IPS DF 6.9 (cell line): ENCODE results near the gene SLC10A6.

Source experiments
- DNase-seq: peaks from one replicate; pipeline ENCODE4 v3.0.0-alpha.2; 2013; ENCODE audit warnings: low read depth, low spot score
- H3K27ac ChIP-seq: one replicate; pipeline ENCODE4 v1.5.1; 2013; ENCODE audit warnings: low read length, control low read depth
- H3K27me3 ChIP-seq: 2 replicates; pipeline ENCODE4 v1.6.1; 2013; ENCODE audit warnings: mild to moderate bottlenecking, low read length; ENCODE audit not compliant: control insufficient read depth, insufficient read depth
- H3K36me3 ChIP-seq: 2 replicates; pipeline ENCODE4 v1.6.1; 2013; ENCODE audit warnings: low read length; ENCODE audit not compliant: control insufficient read depth, insufficient read depth
- H3K4me1 ChIP-seq: 2 replicates; pipeline ENCODE4 v1.6.1; 2013; ENCODE audit warnings: low read length; ENCODE audit not compliant: control insufficient read depth, insufficient read depth
- H3K4me3 ChIP-seq: 2 replicates; pipeline ENCODE4 v1.5.1; 2013; ENCODE audit warnings: mild to moderate bottlenecking, low read length
- H3K9me3 ChIP-seq: 2 replicates; pipeline ENCODE4 v1.6.1; 2013; ENCODE audit warnings: low read length, inconsistent platforms; ENCODE audit not compliant: control insufficient read depth, insufficient read depth
- WGBS: extraction: QIAGEN DNeasy Blood & Tissue Kit; methylation state at CpG from one replicate; pipeline ENCODE4 v1.1.7; 2013; ENCODE audit warnings: mixed read lengths, missing lambda C conversion rate; ENCODE audit not compliant: insufficient read length, insufficient coverage; 5-methylcytosine and 5-hydroxymethylcytosine counted together

The SLC10A6 gene, protein sequence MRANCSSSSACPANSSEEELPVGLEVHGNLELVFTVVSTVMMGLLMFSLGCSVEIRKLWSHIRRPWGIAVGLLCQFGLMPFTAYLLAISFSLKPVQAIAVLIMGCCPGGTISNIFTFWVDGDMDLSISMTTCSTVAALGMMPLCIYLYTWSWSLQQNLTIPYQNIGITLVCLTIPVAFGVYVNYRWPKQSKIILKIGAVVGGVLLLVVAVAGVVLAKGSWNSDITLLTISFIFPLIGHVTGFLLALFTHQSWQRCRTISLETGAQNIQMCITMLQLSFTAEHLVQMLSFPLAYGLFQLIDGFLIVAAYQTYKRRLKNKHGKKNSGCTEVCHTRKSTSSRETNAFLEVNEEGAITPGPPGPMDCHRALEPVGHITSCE

DNA sequence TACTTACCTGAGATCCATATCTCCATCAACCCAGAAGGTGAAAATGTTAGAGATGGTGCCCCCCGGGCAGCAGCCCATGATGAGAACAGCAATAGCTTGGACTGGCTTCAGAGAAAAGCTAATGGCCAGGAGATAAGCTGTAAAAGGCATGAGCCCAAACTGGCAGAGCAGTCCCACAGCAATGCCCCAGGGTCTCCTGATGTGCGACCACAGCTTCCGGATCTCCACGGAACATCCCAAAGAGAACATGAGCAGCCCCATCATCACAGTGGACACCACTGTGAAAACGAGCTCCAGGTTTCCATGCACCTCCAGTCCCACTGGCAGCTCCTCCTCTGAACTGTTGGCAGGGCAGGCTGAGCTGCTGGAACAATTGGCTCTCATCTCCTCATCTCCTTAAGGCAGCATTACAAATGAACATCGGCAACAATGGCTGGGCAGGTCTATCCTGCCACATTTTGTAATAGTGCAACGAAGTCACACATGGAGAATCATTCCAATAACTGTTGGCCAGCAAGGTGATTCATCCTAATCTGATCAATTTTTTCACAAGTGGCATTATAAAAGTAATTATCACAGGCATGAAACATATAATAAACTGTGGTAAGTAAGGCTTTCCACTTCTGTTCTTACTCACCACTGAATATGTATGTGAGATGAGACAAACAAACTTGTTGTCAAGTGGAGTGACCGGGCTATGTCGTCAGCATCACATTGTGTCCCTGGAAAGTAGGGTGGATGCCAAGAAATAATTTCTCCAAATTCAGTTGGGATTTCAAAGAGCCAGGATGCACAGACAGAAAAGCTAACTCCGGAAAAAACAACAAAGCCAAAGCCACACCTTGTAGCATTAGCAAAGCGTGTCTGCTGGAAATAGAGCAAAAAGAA lies at the start of gene SLC10A6:
TSS of gene SLC10A6 (minus strand) at position 653 of the 888 bp plus-strand sequence. CDS start at position 384, 269 bp downstream.
- H3K27me3 ChIP-seq, result no peaks in the 10 kb centered on the region
- WGBS, result no CpG with 5 or more reads among the region's 11 CpGs
- H3K4me1 ChIP-seq, result 0 out of 2 replicates have a peak, but pooled peaks cover 2% of the 10 kb centered on the region
- H3K27ac ChIP-seq, result no peak within 1 kb of the TSS
- no peak within 1 kb of the TSS for H3K4me3 ChIP-seq
- no peaks in the 10 kb centered on the region for H3K36me3 ChIP-seq
- no peaks in the 10 kb centered on the region for H3K9me3 ChIP-seq
- no peak for DNase-seq

DNA sequence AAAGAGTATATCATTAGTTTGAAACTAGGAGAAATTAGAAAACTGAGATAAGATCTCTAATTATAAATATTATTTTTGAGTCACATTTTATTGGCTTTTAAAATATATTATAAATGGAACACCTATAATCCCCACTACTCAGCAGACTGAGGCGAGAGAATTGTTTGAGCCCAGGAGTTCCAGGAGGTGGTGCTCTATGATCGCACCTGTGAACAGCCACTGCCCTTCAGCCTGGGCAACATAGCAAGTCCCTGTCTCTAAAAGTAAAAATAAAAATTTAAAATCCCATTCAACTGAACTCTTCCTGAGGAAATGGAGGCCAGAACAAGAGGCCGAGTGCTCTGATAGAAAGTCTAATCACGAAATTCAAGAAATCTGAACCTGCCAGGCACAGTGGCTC lies 49.4 kb upstream of the SLC10A6 start:
- no peaks in the 10 kb centered on the region for H3K4me1 ChIP-seq
- no peak for DNase-seq
- no peak overlapping the region for H3K4me3 ChIP-seq
- no peaks in the 10 kb centered on the region for H3K36me3 ChIP-seq
- no peak overlapping the region for H3K27ac ChIP-seq
- no peaks in the 10 kb centered on the region for H3K9me3 ChIP-seq
- no peaks in the 10 kb centered on the region for H3K27me3 ChIP-seq
- no CpG with 5 or more reads among the region's 4 CpGs for whole genome bisulfite sequencing

DNA sequence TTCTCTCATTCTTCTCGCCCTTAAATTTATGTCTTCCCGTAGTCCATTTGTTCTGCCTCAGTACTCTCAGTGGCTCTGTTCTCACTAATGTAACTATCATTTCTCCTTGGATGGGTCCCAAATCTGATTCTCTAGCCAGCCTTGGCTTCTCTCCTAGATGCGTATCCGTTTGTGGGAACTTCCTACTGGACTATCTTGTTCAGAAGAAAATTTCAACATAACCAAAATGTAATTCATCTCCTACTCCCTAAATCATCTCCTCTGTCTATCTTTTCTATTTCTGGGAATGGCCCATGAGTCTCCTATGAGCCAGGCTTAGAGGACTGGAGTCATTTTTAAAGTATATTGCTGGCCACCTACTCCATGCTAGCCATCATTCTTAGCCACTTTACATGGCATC lies 47.4 kb upstream of the SLC10A6 start:
- no peak overlapping the region for H3K4me3 ChIP-seq
- H3K27me3 ChIP-seq, result no peaks in the 10 kb centered on the region
- no peaks in the 10 kb centered on the region for H3K36me3 ChIP-seq
- no peaks in the 10 kb centered on the region for H3K9me3 ChIP-seq
- H3K4me1 ChIP-seq, result peaks cover 4% of the 10 kb centered on the region; the same call in 1 of the 2 replicates
- DNase-seq, result no peak
- H3K27ac ChIP-seq, result no peak overlapping the region
- no CpG with 5 or more reads among the region's 4 CpGs for WGBS

DNA sequence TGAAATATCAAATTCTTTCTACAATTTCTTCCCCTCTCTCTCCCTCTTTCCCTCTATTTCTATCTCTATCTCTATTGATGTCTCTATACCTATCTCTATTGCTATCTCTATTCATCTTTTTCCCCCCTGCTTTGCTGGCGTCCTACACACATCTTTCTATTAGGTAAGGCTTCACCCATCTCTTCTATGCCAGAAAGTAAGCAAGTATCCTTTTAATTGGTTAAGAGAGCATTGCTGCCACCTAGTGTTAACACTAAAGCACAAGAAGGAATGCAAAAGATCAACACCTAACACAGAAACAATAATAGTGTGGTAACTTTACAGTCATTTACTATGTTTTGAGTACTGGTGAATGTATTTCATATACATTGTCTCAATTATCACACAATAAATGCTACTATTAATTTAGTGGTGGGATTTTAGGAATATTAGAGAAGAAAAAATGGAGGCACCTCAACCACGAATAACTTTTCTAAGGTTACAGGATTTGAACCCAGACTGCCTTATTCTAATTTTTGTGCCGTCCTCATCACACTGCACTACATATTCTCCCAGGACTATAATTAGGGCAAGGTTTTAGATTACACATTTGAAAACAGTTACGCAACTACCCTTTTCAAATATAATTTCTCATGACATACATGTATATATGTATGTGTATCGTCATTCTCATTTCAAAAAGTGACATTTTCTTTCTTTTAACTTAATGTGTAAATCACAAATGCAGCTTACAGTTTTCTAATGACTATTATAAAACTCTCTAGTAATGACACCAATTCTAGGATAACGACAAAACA lies 46.7 kb upstream of the SLC10A6 start:
- Histone ChIP-seq H3K9me3 (no peaks in the 10 kb centered on the region), H3K4me1 (peaks cover 4% of the 10 kb centered on the region; the same call in 1 of the 2 replicates), H3K27ac (no peak overlapping the region), H3K27me3 (no peaks in the 10 kb centered on the region), H3K36me3 (no peaks in the 10 kb centered on the region), H3K4me3 (no peak overlapping the region)
- no CpG with 5 or more reads among the region's 6 CpGs for WGBS
- no peak for DNase-seq

DNA sequence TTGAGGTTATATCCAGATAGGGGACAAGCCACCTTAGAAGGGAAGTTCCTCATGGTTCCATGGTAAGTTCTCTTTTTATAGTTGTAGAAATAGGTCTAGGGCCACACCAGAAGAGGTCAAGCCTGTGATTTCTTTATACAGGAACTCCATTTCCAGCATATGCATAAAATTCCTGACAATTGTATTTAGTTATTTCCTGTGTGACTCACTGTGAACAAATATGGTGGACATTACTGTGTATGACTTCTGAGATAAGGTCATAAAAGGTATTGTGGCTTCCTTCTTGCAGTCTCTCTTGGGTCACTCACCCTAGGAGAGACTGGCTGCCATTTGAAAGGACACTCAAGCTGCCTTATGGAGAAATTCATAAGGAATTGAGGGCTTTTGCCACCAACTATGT lies 45.3 kb upstream of the SLC10A6 start:
- H3K9me3 ChIP-seq, result no peaks in the 10 kb centered on the region
- no peak overlapping the region for H3K27ac ChIP-seq
- H3K4me3 ChIP-seq, result no peak overlapping the region
- H3K27me3 ChIP-seq, result no peaks in the 10 kb centered on the region
- H3K4me1 ChIP-seq, result peaks cover 4% of the 10 kb centered on the region; the same call in 1 of the 2 replicates
- no peaks in the 10 kb centered on the region for H3K36me3 ChIP-seq
- DNase-seq, result no peak

DNA sequence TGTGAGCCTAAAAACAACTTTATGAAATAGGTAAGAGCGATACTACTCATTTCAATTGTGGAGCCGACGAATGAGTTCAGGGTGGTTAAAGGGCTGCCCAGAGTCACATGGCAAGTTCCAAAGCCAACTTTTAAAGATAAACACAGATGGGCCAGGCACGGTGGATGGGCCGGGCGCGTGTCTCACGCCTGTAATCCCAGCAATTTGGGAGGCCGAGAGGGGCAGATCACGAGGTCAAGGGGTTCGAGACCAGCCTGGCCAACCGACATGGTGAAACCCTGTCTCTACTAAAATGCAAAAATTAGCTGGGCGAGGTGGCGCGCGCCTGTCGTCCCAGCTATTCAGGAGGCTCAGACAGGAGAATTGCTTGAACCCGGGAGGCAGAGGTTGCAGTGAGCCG lies 44.0 kb upstream of the SLC10A6 start:
- H3K4me3 ChIP-seq, result no peak overlapping the region
- no peaks in the 10 kb centered on the region for H3K36me3 ChIP-seq
- H3K27me3 ChIP-seq, result no peaks in the 10 kb centered on the region
- H3K9me3 ChIP-seq, result no peaks in the 10 kb centered on the region
- peaks cover 4% of the 10 kb centered on the region; the same call in 1 of the 2 replicates for H3K4me1 ChIP-seq
- no peak for DNase-seq
- no CpG with 5 or more reads among the region's 19 CpGs for WGBS
- H3K27ac ChIP-seq, result no peak overlapping the region

DNA sequence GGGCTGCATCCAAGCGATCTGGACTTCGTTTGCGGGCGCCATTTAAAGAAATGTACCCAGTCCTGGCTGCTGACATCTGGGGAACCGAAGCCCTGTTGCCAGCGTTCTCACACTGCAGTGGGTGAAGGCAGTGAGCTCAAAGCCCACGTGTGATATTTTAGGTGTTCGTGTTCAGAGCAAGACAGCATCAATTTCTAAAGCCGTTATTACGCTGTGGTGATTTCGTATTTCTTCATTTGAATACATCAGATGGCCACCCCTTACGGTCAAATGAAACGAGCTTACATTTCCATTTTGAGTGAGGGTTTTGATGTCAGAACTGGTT lies 43.4 kb upstream of the SLC10A6 start:
- no CpG with 5 or more reads among the region's 13 CpGs for WGBS
- H3K27ac ChIP-seq, result no peak overlapping the region

DNA sequence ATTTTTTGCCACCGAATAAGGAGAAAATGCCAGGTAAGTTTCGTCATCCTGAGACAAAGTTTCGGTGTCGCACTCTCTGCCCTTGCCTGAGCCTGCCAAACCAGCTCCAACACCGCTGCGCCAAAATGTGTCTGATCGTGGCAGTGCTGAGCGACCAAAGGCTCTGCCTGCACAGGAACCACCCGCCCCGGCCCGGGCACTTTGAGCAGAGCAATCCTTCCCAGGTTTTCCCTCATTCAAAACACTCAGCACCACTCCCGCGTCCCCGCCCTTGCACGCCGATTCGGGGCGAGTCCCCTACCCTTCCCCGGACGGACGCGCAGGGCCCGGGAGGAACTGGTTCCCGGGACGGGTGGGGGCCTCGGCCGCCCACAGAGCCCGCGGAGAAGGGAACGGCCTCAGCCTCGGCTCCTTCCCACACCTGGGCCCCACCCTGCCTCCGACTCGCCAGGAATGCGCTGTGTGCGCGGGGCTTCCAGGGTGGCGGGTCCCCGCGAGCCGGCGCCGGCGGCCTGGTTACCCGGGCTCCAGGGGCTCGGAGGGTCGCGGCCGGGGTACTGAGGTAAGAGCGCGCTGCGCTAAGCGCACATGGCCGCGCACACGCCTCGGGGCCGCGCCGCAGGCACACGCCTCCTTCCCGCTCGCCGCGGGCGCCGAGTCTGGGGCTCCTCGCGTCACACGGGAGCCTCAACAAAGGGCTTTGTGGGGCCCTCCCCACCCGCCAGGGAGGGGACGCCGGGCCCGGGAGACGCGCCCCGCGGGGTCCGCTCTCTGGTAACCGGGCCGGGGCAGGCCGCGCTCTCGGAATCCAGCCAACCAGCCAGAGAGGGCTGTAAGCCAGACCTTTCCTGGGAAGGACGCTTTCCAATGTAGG lies 42.8 kb upstream of the SLC10A6 start, which contains the start of gene C4orf36:
TSS of gene C4orf36 (minus strand) at position 661 of the 874 bp plus-strand sequence. CDS start 902 bp downstream, outside the sequence.
- no CpG with 5 or more reads among the region's 84 CpGs for WGBS
- Histone ChIP-seq H3K4me1 (peaks cover 4% of the 10 kb centered on the region; the same call in 1 of the 2 replicates), H3K9me3 (no peaks in the 10 kb centered on the region), H3K27me3 (no peaks in the 10 kb centered on the region), H3K4me3 (peak within 1 kb of the TSS; percentile 48; the same call in 1 of the 2 replicates), H3K27ac (no peak within 1 kb of the TSS), H3K36me3 (no peaks in the 10 kb centered on the region)
- DNase-seq, result peak; percentile 54

More for the DNA sequence above, 43.4 kb upstream of the SLC10A6 start:
- H3K9me3 ChIP-seq, result no peaks in the 10 kb centered on the region
- H3K27me3 ChIP-seq, result no peaks in the 10 kb centered on the region
- peaks cover 4% of the 10 kb centered on the region; the same call in 1 of the 2 replicates for H3K4me1 ChIP-seq
- DNase-seq, result no peak
- H3K4me3 ChIP-seq, result peak overlapping the region; percentile 48; the same call in 1 of the 2 replicates
- H3K36me3 ChIP-seq, result no peaks in the 10 kb centered on the region

DNA sequence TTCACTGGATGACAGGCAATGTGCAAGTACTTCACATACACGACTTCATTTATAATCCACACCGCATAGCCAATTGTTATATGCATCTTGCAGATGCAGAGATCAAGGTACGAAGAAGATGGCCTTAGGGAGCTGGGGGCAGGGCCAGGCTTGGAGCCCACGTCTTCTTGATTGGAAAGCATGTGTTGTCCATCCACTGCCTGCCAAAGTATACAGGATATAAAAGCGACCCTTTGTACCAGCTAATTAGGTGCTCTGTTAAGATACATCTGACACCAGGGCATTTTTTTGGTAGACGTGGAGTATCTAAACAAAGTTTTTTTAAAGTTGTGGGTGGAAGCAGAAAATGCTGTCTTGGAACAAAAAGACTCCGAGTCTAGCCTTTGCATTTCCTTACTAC lies 41.6 kb upstream of the SLC10A6 start:
- H3K9me3 ChIP-seq, result no peaks in the 10 kb centered on the region
- H3K27me3 ChIP-seq, result no peaks in the 10 kb centered on the region
- no peak overlapping the region for H3K4me3 ChIP-seq
- no peak overlapping the region for H3K27ac ChIP-seq
- no peaks in the 10 kb centered on the region for H3K36me3 ChIP-seq
- peaks cover 4% of the 10 kb centered on the region; the same call in 1 of the 2 replicates for H3K4me1 ChIP-seq
- no peak for DNase-seq
- WGBS, result no CpG with 5 or more reads among the region's 7 CpGs
